ENCODE data around the gene DHRS13. TPM values are rescaled to one million over a fixed set of nuclear protein-coding genes. Genes with fewer than 3 reads are reported as not detected.
A peak's percentile ranks its signal among the peaks of the same experiment; 100 is the strongest.
"Not testable (repeated sequence)": the region's sequence is repeated elsewhere in the genome, so short reads cannot be mapped to it uniquely, and the experiment has no call there.

Gene DHRS13
- total RNA-seq, 1 donor from 2014 or later = 16.5 TPM

- DNase-seq (ENCODE audit: low read depth) = no peak
Measured at GRCh38 chr17:28858801-28859355, 44.0 kb downstream of the DHRS13 start.

- no peak for DNase-seq (ENCODE audit: low read depth)
Measured at GRCh38 chr17:28857905-28858800, 44.7 kb downstream of the DHRS13 start.

- no peak for DNase-seq (ENCODE audit: low read depth)
Measured at GRCh38 chr17:28856028-28856574, 46.8 kb downstream of the DHRS13 start.

GRCh38 chr17:28855336-28855679, 47.6 kb downstream of the DHRS13 start:
- DNase-seq (ENCODE audit: low read depth) = no peak

- DNase-seq (ENCODE audit: low read depth) = peak; percentile 81
Measured at GRCh38 chr17:28854457-28855335, 48.2 kb downstream of the DHRS13 start, which contains the start of gene ERAL1. Gene ERAL1 (plus strand): TSS chr17:28855016. CDS start chr17:28855035, 19 bp downstream.

- DNase-seq (ENCODE audit: low read depth) = no peak
Measured at GRCh38 chr17:28853295-28853694, 49.6 kb downstream of the DHRS13 start.

GRCh38 chr17:28849281-28849680, 53.6 kb downstream of the DHRS13 start:
- DNase-seq (ENCODE audit: low read depth) = no peak

GRCh38 chr17:28848667-28849066, 54.2 kb downstream of the DHRS13 start:
- DNase-seq (ENCODE audit: low read depth) = not testable (repeated sequence)

Other genes with a start within 250 kb of the DHRS13 start
- 60.7 and 82.5 TPM in 2 replicates for gene SDF2, start 241.2 kb downstream of the DHRS13 start, total RNA-seq
- gene SUPT6H, start 240.9 kb downstream of the DHRS13 start, total RNA-seq = 22.1 and 92.6 TPM in 2 replicates
- gene PROCA1, start 191.2 kb downstream of the DHRS13 start, total RNA-seq = 0.17 and 1.1 TPM in 2 replicates
- gene RAB34, start 185.2 kb downstream of the DHRS13 start, total RNA-seq = 131 and 208 TPM in 2 replicates
- 540 and 600 TPM in 2 replicates for gene RPL23A, start 183.1 kb downstream of the DHRS13 start, total RNA-seq
- gene TLCD1, start 176.8 kb downstream of the DHRS13 start, total RNA-seq = 8.1 and 18.2 TPM in 2 replicates
- 2.4 and 5.6 TPM in 2 replicates for gene NEK8, start 174.3 kb downstream of the DHRS13 start, total RNA-seq
- 63.8 and 103 TPM in 2 replicates for gene TRAF4, start 159.1 kb downstream of the DHRS13 start, total RNA-seq
- gene FAM222B, start 60.3 kb downstream of the DHRS13 start, total RNA-seq = 1.4 and 14.9 TPM in 2 replicates
- 25.7 and 42.8 TPM in 2 replicates for gene ERAL1, start 48.1 kb downstream of the DHRS13 start, total RNA-seq
- 62.7 and 158 TPM in 2 replicates for gene FLOT2, start 5.3 kb downstream of the DHRS13 start, total RNA-seq
- gene PHF12, start 48.4 kb upstream of the DHRS13 start, total RNA-seq = 12.9 and 47.0 TPM in 2 replicates
- gene SEZ6, start 103.0 kb upstream of the DHRS13 start, total RNA-seq = not detected in 2 replicates
- 0.94 TPM in 1 of 2 replicates, not detected in the other for gene PIPOX, start 140.1 kb upstream of the DHRS13 start, total RNA-seq

All from renal cortical epithelial cell (primary cell).